Bronchial epithelial cell (primary cell): ENCODE data around the gene FAM222A. TPM values are rescaled to one million over a fixed set of nuclear protein-coding genes. Genes with fewer than 3 reads are reported as not detected.

Experiments
- DNase-seq: peaks from one replicate; pipeline ENCODE4 v3.0.0-alpha.2; 2010; ENCODE audit warnings: low read depth
- FAIRE-seq: peaks from 2 replicates; lab custom pipeline; 2011; peaks lifted over from hg19 to GRCh38; lab: Jason Lieb, UNC
- H3K27me3 ChIP-seq: 2 replicates; pipeline ENCODE4 v1.5.1; 2011; ENCODE audit warnings: low read length; ENCODE audit not compliant: control insufficient read depth, insufficient read depth
- H3K36me3 ChIP-seq: 2 replicates; pipeline ENCODE4 v1.5.1; 2011; ENCODE audit warnings: low read length; ENCODE audit not compliant: control insufficient read depth, insufficient read depth
- H3K4me3 ChIP-seq: 2 replicates; pipeline ENCODE4 v1.5.1; 2011; ENCODE audit warnings: mild to moderate bottlenecking, low read depth, low read length, control low read depth
- total RNA-seq: library from RNA; depleted of rRNA; stranded (reverse); fragments of >200 nt; gene quantifications from 2 replicates; pipeline ENCODE4 v1.2.1, GENCODE V29; 2014
- TF ChIP-seq, protein P1 (sequence below): IDR thresholded peaks from 2 replicates; pipeline ENCODE4 v1.5.1; 2011; ENCODE audit warnings: mild to moderate bottlenecking, moderate library complexity, low read length, control low read depth, inconsistent platforms; ENCODE audit not compliant: insufficient read depth, severe bottlenecking

Gene FAM222A
- total RNA-seq, 1 donor from 2014 or later = not detected

DNA sequence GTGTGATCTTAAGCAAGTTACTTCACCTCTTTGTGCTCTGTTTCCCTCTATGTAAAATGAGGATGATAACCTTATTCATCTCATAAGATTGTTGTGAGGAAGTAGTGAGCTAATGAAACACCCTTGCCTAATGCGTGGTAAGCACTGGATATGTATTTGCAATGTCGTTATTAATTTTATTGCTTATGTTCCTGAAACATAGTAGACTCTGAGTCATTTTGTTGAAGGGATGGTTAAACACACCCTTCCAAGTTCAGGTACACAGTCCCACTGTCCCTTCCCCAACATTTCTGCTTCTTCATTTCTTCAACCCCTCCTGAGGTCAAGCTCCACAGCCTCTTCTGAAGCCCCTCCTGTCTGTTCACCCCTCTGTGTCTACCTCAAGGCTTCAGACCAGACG lies 40.2 kb upstream of the FAM222A start:
- FAIRE-seq (no peak), DNase-seq (no peak)
- Histone ChIP-seq H3K36me3 (no peaks in the 10 kb centered on the region), H3K4me3 (no peak overlapping the region), H3K27me3 (peaks cover 2% of the 10 kb centered on the region)
- TF ChIP-seq, protein P1, sequence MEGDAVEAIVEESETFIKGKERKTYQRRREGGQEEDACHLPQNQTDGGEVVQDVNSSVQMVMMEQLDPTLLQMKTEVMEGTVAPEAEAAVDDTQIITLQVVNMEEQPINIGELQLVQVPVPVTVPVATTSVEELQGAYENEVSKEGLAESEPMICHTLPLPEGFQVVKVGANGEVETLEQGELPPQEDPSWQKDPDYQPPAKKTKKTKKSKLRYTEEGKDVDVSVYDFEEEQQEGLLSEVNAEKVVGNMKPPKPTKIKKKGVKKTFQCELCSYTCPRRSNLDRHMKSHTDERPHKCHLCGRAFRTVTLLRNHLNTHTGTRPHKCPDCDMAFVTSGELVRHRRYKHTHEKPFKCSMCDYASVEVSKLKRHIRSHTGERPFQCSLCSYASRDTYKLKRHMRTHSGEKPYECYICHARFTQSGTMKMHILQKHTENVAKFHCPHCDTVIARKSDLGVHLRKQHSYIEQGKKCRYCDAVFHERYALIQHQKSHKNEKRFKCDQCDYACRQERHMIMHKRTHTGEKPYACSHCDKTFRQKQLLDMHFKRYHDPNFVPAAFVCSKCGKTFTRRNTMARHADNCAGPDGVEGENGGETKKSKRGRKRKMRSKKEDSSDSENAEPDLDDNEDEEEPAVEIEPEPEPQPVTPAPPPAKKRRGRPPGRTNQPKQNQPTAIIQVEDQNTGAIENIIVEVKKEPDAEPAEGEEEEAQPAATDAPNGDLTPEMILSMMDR = no peak

DNA sequence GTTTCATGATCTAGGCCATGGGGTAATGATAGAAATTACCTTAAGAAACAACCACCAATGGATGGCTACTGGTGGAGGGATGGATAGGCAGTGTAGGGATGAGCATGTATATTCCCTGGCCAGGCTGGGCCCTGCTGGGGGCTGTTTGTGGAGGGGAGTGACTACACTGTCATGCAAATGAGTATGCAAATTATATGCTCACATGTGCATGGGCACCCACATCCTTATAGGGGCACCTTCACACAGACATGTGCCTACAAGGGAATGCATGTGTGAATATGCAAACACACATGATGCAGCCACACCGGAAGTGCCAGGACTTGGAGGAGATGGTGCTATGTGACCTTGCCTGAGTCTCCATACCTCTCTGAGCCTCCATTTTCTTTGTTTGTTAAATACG lies 39.7 kb upstream of the FAM222A start:
- peaks cover 2% of the 10 kb centered on the region for H3K27me3 ChIP-seq
- H3K36me3 ChIP-seq = no peaks in the 10 kb centered on the region
- H3K4me3 ChIP-seq = no peak overlapping the region
- DNase-seq (no peak), FAIRE-seq (peak; percentile 55)
- TF ChIP-seq, protein P1 = no peak

DNA sequence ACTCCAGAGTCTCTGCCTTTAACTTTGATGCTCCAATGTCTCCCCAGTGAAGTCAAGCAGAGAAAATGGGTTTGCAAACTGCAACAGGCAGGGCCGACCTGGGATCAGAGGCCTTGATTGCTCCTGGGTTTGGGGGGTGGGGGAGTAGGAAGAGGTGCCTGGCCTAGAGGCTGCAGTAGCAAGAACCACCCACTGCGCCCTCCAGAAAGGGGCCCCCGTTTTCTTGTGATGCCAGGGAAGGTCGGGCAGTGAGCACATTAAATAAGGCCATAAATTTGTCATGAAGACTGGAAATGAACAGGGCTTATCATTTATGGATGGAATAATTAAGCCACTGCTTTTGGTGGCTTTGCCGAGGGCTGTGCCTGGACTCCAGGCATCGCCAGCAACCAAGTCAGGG lies 38.2 kb upstream of the FAM222A start:
- Histone ChIP-seq H3K27me3 (peaks cover 2% of the 10 kb centered on the region), H3K36me3 (no peaks in the 10 kb centered on the region), H3K4me3 (no peak overlapping the region)
- DNase-seq (no peak), FAIRE-seq (no peak)
- TF ChIP-seq, protein P1 = no peak

DNA sequence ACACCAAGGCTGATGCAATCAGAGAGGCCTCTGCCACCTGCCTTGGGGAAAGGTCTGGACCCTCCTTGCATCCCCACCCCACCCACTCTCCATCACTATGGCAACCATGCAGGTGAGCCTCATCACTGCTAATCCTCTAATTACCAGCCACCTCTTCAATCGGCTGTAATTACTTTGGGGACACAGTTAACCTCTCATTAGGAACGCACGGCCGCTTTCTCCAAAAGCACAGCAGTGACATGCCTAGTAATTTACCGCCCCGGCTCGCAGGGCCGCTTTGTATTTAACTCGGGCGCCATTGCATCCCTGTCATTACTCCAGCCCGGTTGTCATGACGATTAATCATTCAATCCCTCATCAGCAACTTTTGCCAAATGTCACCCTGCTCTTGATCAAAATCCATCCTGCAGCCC lies 36.3 kb upstream of the FAM222A start:
- TF ChIP-seq, protein P1 = no peak
- H3K4me3 ChIP-seq = no peak overlapping the region
- DNase-seq (no peak), FAIRE-seq (no peak)
- H3K36me3 ChIP-seq = no peaks in the 10 kb centered on the region
- H3K27me3 ChIP-seq = peaks cover 2% of the 10 kb centered on the region

DNA sequence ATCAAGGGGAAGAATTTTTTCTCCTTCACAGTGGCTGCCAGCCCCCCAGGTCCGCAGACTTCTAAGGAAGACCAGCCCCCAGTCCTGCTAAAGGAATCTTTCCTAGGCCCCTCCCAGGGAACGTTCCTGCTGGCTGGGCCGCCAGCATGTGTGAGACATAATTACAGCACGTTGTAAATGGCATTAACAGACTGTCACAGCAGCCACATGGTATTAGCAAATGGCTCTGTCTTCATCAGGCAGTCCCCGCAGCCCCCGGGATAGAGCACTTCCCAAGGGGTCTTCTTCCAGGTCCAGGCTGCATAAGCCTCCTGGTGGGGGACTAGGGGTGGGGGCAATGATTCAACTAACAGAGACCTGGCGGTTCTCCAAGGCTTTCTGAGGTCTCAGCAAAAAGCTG lies 34.9 kb upstream of the FAM222A start:
- no peak for DNase-seq
- no peak for FAIRE-seq
- H3K4me3 ChIP-seq = no peak overlapping the region
- no peaks in the 10 kb centered on the region for H3K36me3 ChIP-seq
- H3K27me3 ChIP-seq = peaks cover 2% of the 10 kb centered on the region
- TF ChIP-seq, protein P1 = no peak
